Upper lobe of left lung (tissue), 4 donors: ENCODE measurements around the gene CCDC106.

ENCODE experiments used
- CTCF ChIP-seq, 6 experiments: fragments of 450-650 bp in 4 of 6; fragments of 200-600 bp in 2 of 6; sonication (generic) in 2 of 6; IDR thresholded peaks; one replicate each; pipeline ENCODE4 v1.5.1; 2016 to 2019; ENCODE audit warnings: antibody characterized with exemption in 6 of 6
- EP300 ChIP-seq, 4 donors: sonication (generic); formaldehyde crosslinking; IDR thresholded peaks; one replicate each; pipeline ENCODE4 v1.5.1; 2017; ENCODE audit warnings: antibody characterized with exemption in 4 of 4, control low read depth in 2 of 4
- POLR2A ChIP-seq, 4 donors: fragments of 450-650 bp; IDR thresholded peaks; one replicate each; pipeline ENCODE4 v1.5.1; 2016 to 2017; ENCODE audit warnings: antibody characterized with exemption in 4 of 4, mild to moderate bottlenecking in 2 of 4
- POLR2AphosphoS5 ChIP-seq, 2 donors: sonication (generic); formaldehyde crosslinking; IDR thresholded peaks; one replicate each; pipeline ENCODE4 v1.5.1; 2017; ENCODE audit warnings: antibody characterized with exemption in 2 of 2

- TF ChIP-seq CTCF (IDR thresholded peaks at IDR 0.05) (no peak), POLR2A (IDR thresholded peaks at IDR 0.05) (no peak), POLR2AphosphoS5 (IDR thresholded peaks at IDR 0.05) (no peak), EP300 (IDR thresholded peaks at IDR 0.05) (no peak)
Measured at GRCh38 chr19:55673465-55673864, 25.5 kb downstream of the CCDC106 start.
